OCI-LY1 (cell line): ENCODE data around the gene DZIP3.

Experiments
- CTCF ChIP-seq: fragments of 200-600 bp; sonication (generic), shearing (Covaris generic); IDR thresholded peaks from 2 replicates; pipeline ENCODE4 v1.5.1; 2017; ENCODE audit warnings: mild to moderate bottlenecking, antibody characterized with exemption, low read length, moderate library complexity, mixed read lengths
- EZH2 ChIP-seq: fragments of 200-600 bp; sonication (generic), shearing (Covaris generic); IDR thresholded peaks from 2 replicates; pipeline ENCODE4 v1.8.0; 2017; ENCODE audit warnings: borderline replicate concordance, mixed run types, mild to moderate bottlenecking, antibody characterized with exemption, low read length, moderate library complexity, mixed read lengths

- TF ChIP-seq EZH2 (no peak), CTCF (no peak)
Observed at GRCh38 chr3:108602249-108602934, 12.9 kb downstream of the DZIP3 start.
